ENCODE results near the gene RAPH1. TPM values are rescaled to one million over a fixed set of nuclear protein-coding genes. Genes with fewer than 3 reads are reported as not detected.

Gene RAPH1
- total RNA-seq (2014; rRNA removed) (7.0 and 40.3 TPM in 2 replicates), Bru-seq, nascent RNA (percentile 79 among the genes with signal in this experiment), BruChase-seq, experiment 1, labeled RNA remaining after a 6-hour chase (percentile 81 among the genes with signal in this experiment), BruChase-seq, experiment 2, labeled RNA remaining after a 2-hour chase (percentile 79 among the genes with signal in this experiment)
- long read RNA-seq, partial matches to known transcripts, result 0 of 17 reads
- long read RNA-seq, other reads (novel, unspliced or antisense), result 16 of 17 reads

- Histone ChIP-seq H3K27me3 (ENCODE audit: low read length) (no peaks in the 10 kb centered on the region), H3K36me3 (ENCODE audit: low read depth, low read length) (no peaks in the 10 kb centered on the region), H3K9me3 (ENCODE audit: low read length) (no peaks in the 10 kb centered on the region; the same call in 1 of the 2 replicates), H2AFZ (ENCODE audit: low read length) (peak within 1 kb of the TSS; percentile 80), H3K9ac (ENCODE audit: low read length) (peak within 1 kb of the TSS; percentile 51), H3K9me2 (replicated peaks; ENCODE audit: low read length) (no peaks in the 10 kb centered on the region), H3F3A (ENCODE audit: low read length, unreplicated experiment) (no peaks in the 10 kb centered on the region), H3K4me2 (ENCODE audit: low read length) (peak within 1 kb of the TSS; percentile 88), H3K4me1 (ENCODE audit: insufficient read depth, low read length) (peaks cover 18% of the 10 kb centered on the region), H3K27ac (ENCODE audit: low read length) (peak within 1 kb of the TSS; percentile 29), H3K4me3 (ENCODE audit: low read length) (peak within 1 kb of the TSS; percentile 93), H3K79me2 (ENCODE audit: low read length) (peaks cover 45% of the 10 kb centered on the region), H4K20me1 (ENCODE audit: low read length) (no peaks in the 10 kb centered on the region)
- POLR2A ChIA-PET (ENCODE audit: unreplicated experiment), result no interaction called here
- intact Hi-C loops (cut with micrococcal nuclease), result loop anchor here (1.0 to 5.0 kb wide), 4 partner anchors 42 to 227 kb away; no protein-coding TSS in a partner anchor
- BruUV-seq (replicated peaks), result no TSS peak
- CTCF ChIA-PET, result interaction anchor here (0.6 kb wide), 1 partner anchor 49 kb away, joined by 4 read pairs; no protein-coding TSS in a partner anchor
- peak; percentile 89 for DNase-seq
- TF ChIP-seq EZH2phosphoT487 (IDR thresholded peaks at IDR 0.05; ENCODE audit: borderline replicate concordance, low read length) (peak; percentile 84), CTCF (conservative IDR thresholded peaks at IDR 0.05; ENCODE audit: low read depth, low read length) (no peak)
- ATAC-seq, result peak; percentile 82
Measured at GRCh38 chr2:203535078-203535783, at the start of gene RAPH1. TSS of gene RAPH1 (minus strand) at chr2:203535301. CDS start at chr2:203495353, 39,948 bp downstream.

GRCh38 chr2:203584784-203585183 lies 49.7 kb upstream of the RAPH1 start:
- ChIA-PET POLR2A (ENCODE audit: unreplicated experiment) (no interaction called here), CTCF (no interaction called here)
- no peak overlapping the region for H3K4me3 ChIP-seq (ENCODE audit: low read length)
- H3K36me3 ChIP-seq (ENCODE audit: low read depth, low read length), result no peaks in the 10 kb centered on the region
- H3K79me2 ChIP-seq (ENCODE audit: low read length), result no peaks in the 10 kb centered on the region
- H3K4me2 ChIP-seq (ENCODE audit: low read length), result peak overlapping the region; percentile 14; the same call in 1 of the 2 replicates
- no peaks in the 10 kb centered on the region for H3K9me2 ChIP-seq (replicated peaks; ENCODE audit: low read length)
- H4K20me1 ChIP-seq (ENCODE audit: low read length), result no peaks in the 10 kb centered on the region
- H3F3A ChIP-seq (ENCODE audit: low read length, unreplicated experiment), result peaks cover 4% of the 10 kb centered on the region
- BruUV-seq (replicated peaks), result no TSS peak
- TF ChIP-seq CTCF (conservative IDR thresholded peaks at IDR 0.05; ENCODE audit: low read depth, low read length) (no peak), EZH2 (IDR thresholded peaks at IDR 0.05; ENCODE audit: low read length, unreplicated experiment) (no peak), EZH2phosphoT487 (IDR thresholded peaks at IDR 0.05; ENCODE audit: borderline replicate concordance, low read length) (no peak)
- DNase-seq (peak; percentile 20), ATAC-seq (peak; percentile 11; the same call in 1 of the 2 replicates)
- H3K9me3 ChIP-seq (ENCODE audit: low read length), result no peaks in the 10 kb centered on the region
- H3K27ac ChIP-seq (ENCODE audit: low read length), result no peak overlapping the region
- H2AFZ ChIP-seq (ENCODE audit: low read length), result no peak overlapping the region
- peaks cover 64% of the 10 kb centered on the region for H3K4me1 ChIP-seq (ENCODE audit: insufficient read depth, low read length)
- no peaks in the 10 kb centered on the region for H3K27me3 ChIP-seq (ENCODE audit: low read length)
- H3K9ac ChIP-seq (ENCODE audit: low read length), result no peak overlapping the region
- intact Hi-C loops (cut with micrococcal nuclease), result no loop called here
